Calu3 (cell line): ENCODE measurements around the gene CIDEB. TPM values are rescaled to one million over a fixed set of nuclear protein-coding genes. Genes with fewer than 3 reads are reported as not detected.

ENCODE experiments used
- BruUV-seq: library from RNA; stranded (reverse); fragments of 400-500 nt; replicated peaks from 2 replicates; lab custom pipeline; 2021; lab: Mats Ljungman, UMichigan
- CTCF ChIA-PET: fragments of 300-600 bp; sonication (Branson Sonifier 250); formaldehyde crosslinking; loops from one replicate; lab custom pipeline; 2022; ENCODE audit warnings: antibody characterized with exemption; lab: Charles Lee
- DNase-seq: peaks from one replicate; pipeline ENCODE4 v3.0.0; 2022
- H3K27ac Mint-ChIP-seq: one replicate; pipeline ENCODE4 v1.8.0; 2022; ENCODE audit warnings: mixed read lengths; ENCODE audit not compliant: unreplicated experiment
- H3K27me3 Mint-ChIP-seq: one replicate; pipeline ENCODE4 v1.8.0; 2022; ENCODE audit warnings: mixed read lengths; ENCODE audit not compliant: unreplicated experiment
- H3K36me3 Mint-ChIP-seq: one replicate; pipeline ENCODE4 v1.8.0; 2022; ENCODE audit warnings: mild to moderate bottlenecking, moderate library complexity, mixed read lengths; ENCODE audit not compliant: insufficient read depth, unreplicated experiment
- H3K4me1 Mint-ChIP-seq: one replicate; pipeline ENCODE4 v1.8.0; 2022; ENCODE audit warnings: mild to moderate bottlenecking, low read depth, mixed read lengths; ENCODE audit not compliant: unreplicated experiment
- H3K4me3 Mint-ChIP-seq: one replicate; pipeline ENCODE4 v1.8.0; 2022; ENCODE audit warnings: mild to moderate bottlenecking, low read depth, moderate library complexity, mixed read lengths; ENCODE audit not compliant: unreplicated experiment
- H3K9me3 Mint-ChIP-seq: one replicate; pipeline ENCODE4 v1.8.0; 2022; ENCODE audit warnings: low read depth, mixed read lengths; ENCODE audit not compliant: unreplicated experiment
- intact Hi-C: fragments of 100-400 bp; cut with micrococcal nuclease; formaldehyde crosslinking; loops from one replicate; pipeline ENCODE4 v1.10.0; 2022; ENCODE audit not compliant: unreplicated experiment
- total RNA-seq: library from RNA; stranded (reverse); gene quantifications from 2 replicates; pipeline ENCODE4 v1.2.3, GENCODE V29; 2022
- TF ChIP-seq, protein P1 (sequence below): fragments of 200-600 bp; IDR thresholded peaks from one replicate; pipeline ENCODE4 v1.8.0; 2022; ENCODE audit warnings: antibody characterized with exemption; ENCODE audit not compliant: unreplicated experiment

CIDEB gene
- total RNA-seq, 1 experiment from 2014 or later = not detected

DNA sequence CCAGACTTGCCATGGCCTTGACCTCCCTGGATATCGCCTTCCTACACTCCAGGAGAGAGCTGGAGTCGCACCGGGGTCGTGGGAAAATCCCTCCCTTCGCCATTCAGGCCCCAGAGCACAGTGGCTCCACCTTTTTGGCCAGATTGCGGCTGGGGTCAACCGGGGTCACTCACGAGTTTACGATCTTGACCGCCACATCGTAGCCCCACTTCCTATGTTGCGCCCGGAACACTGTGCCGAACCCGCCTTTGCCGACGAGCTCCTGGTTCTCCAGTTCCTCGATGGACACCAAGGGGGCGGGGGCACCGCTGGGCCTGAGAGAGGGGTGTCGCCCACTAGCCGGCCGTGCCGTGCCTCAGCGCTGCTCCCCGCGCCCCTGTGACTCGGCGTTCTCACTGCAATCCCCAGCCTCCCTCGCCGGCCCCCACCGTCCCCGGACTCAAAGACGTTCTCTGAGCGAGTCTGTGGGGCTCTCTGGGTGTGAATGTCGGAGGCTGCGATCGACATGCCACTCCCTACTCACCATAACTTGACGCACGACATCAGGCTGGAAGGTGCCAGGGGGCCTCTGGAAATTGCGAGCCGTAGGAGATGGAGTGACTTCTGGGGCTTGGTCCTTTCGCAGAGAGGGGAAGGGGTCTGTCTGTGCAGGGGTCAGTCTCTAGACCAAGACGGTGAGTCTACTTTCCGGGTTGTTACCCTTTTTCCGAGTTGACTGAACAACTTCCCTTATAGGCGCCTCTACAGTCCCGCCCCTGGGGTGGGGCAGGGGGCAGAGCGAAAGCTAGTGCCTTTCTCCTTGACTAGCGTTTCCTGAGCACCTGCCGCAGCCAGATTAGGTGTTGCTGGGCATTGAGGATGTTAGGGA lies 31.7 kb upstream of the CIDEB start, which contains the start of gene RIPK3:
Gene RIPK3 (minus strand): TSS at position 708 of the 868 bp plus-strand sequence. CDS start 165 bp downstream, at position 543.
- Mint-ChIP-seq H3K27ac (no peak within 1 kb of the TSS), H3K4me1 (peaks cover 17% of the 10 kb centered on the region), H3K4me3 (peak within 1 kb of the TSS; percentile 77), H3K9me3 (no peaks in the 10 kb centered on the region), H3K36me3 (peaks cover 8% of the 10 kb centered on the region), H3K27me3 (no peaks in the 10 kb centered on the region)
- intact Hi-C loops = no loop called here
- TF ChIP-seq, protein P1, sequence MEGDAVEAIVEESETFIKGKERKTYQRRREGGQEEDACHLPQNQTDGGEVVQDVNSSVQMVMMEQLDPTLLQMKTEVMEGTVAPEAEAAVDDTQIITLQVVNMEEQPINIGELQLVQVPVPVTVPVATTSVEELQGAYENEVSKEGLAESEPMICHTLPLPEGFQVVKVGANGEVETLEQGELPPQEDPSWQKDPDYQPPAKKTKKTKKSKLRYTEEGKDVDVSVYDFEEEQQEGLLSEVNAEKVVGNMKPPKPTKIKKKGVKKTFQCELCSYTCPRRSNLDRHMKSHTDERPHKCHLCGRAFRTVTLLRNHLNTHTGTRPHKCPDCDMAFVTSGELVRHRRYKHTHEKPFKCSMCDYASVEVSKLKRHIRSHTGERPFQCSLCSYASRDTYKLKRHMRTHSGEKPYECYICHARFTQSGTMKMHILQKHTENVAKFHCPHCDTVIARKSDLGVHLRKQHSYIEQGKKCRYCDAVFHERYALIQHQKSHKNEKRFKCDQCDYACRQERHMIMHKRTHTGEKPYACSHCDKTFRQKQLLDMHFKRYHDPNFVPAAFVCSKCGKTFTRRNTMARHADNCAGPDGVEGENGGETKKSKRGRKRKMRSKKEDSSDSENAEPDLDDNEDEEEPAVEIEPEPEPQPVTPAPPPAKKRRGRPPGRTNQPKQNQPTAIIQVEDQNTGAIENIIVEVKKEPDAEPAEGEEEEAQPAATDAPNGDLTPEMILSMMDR = no peak
- BruUV-seq = no TSS peak
- CTCF ChIA-PET = interaction anchor here (0.8 to 2.1 kb wide), 4 partner anchors 9 to 92 kb away, joined by 3 to 5 read pairs (median 4); partner anchors contain the start of genes CBLN3 and KHNYN
- peak; percentile 60 for DNase-seq

- Mint-ChIP-seq H3K9me3 (no peaks in the 10 kb centered on the region), H3K27ac (no peak overlapping the region), H3K27me3 (no peaks in the 10 kb centered on the region), H3K4me3 (peak overlapping the region; percentile 77), H3K36me3 (peaks cover 8% of the 10 kb centered on the region), H3K4me1 (peaks cover 17% of the 10 kb centered on the region)
- TF ChIP-seq, protein P1 = no peak
- no TSS peak for BruUV-seq
- CTCF ChIA-PET = interaction anchor here (0.8 to 2.1 kb wide), 3 partner anchors 28 to 93 kb away, joined by 3 to 5 read pairs (median 4); partner anchors contain the start of genes CBLN3 and KHNYN
- no peak for DNase-seq
- intact Hi-C loops = no loop called here
Observed at GRCh38 chr14:24338843-24339242, 31.1 kb upstream of the CIDEB start.

- H3K27ac Mint-ChIP-seq = no peak overlapping the region
- no peak overlapping the region for H3K4me3 Mint-ChIP-seq
- BruUV-seq = no TSS peak
- H3K4me1 Mint-ChIP-seq = peaks cover 21% of the 10 kb centered on the region
- H3K27me3 Mint-ChIP-seq = no peaks in the 10 kb centered on the region
- H3K36me3 Mint-ChIP-seq = peaks cover 8% of the 10 kb centered on the region
- CTCF ChIA-PET = no interaction called here
- no peak for DNase-seq
- TF ChIP-seq, protein P1 = no peak
- no peaks in the 10 kb centered on the region for H3K9me3 Mint-ChIP-seq
- intact Hi-C loops = no loop called here
Observed at GRCh38 chr14:24337824-24338175, 30.0 kb upstream of the CIDEB start.

GRCh38 chr14:24337144-24337823 lies 29.5 kb upstream of the CIDEB start:
- Mint-ChIP-seq H3K4me3 (no peak overlapping the region), H3K4me1 (peaks cover 26% of the 10 kb centered on the region), H3K9me3 (no peaks in the 10 kb centered on the region), H3K27ac (no peak overlapping the region), H3K27me3 (no peaks in the 10 kb centered on the region), H3K36me3 (peaks cover 14% of the 10 kb centered on the region)
- no peak for DNase-seq
- CTCF ChIA-PET = no interaction called here
- TF ChIP-seq, protein P1 = no peak
- intact Hi-C loops = no loop called here
- TSS peak; percentile 37 for BruUV-seq
